IPS-20b (cell line): ENCODE measurements around the gene PIK3IP1.
"Not testable (repeated sequence)": the region's sequence is repeated elsewhere in the genome, so short reads cannot be mapped to it uniquely, and the experiment has no call there.

Experiments
- H3K27ac ChIP-seq: one replicate; pipeline ENCODE4 v1.5.1; 2013; ENCODE audit warnings: low read length
- H3K27me3 ChIP-seq: 2 replicates; pipeline ENCODE4 v1.6.1; 2013; ENCODE audit warnings: mild to moderate bottlenecking, low read length, inconsistent platforms; ENCODE audit not compliant: insufficient read depth
- H3K36me3 ChIP-seq: 2 replicates; pipeline ENCODE4 v1.6.1; 2013; ENCODE audit warnings: low read depth, mild to moderate bottlenecking, inconsistent platforms, low read length, moderate library complexity; ENCODE audit not compliant: insufficient read depth
- H3K4me1 ChIP-seq: 2 replicates; pipeline ENCODE4 v1.6.1; 2013; ENCODE audit warnings: mild to moderate bottlenecking, control low read depth, inconsistent platforms, low read length, moderate library complexity; ENCODE audit not compliant: insufficient read depth
- H3K4me3 ChIP-seq: 2 replicates; pipeline ENCODE4 v1.5.1; 2013; ENCODE audit warnings: mild to moderate bottlenecking, low read length, inconsistent platforms
- H3K9ac ChIP-seq: 2 replicates; pipeline ENCODE4 v1.6.1; 2013; ENCODE audit warnings: low read depth, mild to moderate bottlenecking, inconsistent platforms, low read length, moderate library complexity
- H3K9me3 ChIP-seq: 2 replicates; pipeline ENCODE4 v1.6.1; 2013; ENCODE audit warnings: mild to moderate bottlenecking, low read depth, low read length, inconsistent platforms; ENCODE audit not compliant: insufficient read depth

PIK3IP1 gene

DNA sequence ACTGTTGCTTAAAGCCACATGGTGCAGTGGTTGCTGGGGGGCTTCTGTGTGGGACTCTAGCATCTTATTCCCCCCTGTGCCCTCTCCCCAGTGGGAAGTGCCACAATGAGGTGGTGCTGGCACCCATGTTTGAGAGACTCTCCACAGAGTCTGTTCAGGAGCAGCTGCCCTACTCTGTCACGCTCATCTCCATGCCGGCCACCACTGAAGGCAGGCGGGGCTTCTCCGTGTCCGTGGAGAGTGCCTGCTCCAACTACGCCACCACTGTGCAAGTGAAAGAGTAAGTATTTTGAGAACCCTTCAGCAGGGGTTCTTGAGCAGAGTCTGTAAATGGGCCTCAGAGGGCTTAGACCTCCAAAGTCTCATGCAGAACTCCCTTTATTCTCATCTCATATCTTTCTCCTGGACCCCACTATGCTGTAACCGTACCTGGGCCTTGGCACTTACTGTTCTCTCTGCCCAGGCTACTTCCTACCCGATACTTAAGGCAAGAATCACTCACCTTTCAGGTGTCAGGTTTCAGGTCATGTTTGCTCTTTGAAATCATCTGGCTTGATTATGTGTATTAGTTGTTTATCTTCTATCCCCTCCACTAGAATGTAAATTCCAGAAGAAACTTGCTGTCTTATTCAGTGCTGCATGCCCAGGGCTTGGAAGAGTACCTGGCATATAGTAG is 32.4 kb downstream of the PIK3IP1 start:
- no peaks in the 10 kb centered on the region for H3K4me1 ChIP-seq

DNA sequence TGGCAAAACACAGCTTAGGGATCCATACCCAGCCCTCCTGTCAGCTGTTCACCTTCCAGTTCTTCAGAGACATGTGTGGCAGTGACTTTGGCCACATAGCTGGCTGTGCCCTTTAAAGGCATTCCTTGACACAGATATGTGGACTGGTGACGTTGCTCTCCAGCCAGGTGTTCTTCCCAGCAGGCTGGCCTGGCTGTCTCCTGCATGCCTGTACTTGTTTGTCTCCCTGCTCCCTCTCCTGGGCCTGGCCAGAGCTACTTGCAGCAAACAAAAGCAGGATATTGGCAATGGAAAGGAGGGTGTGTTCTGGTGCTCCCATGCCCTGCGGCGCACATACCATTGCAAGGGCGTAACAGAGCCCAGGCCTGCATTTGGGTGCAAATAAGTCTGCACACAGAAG is 38.3 kb downstream of the PIK3IP1 start:
- H3K9me3 ChIP-seq, result no peaks in the 10 kb centered on the region
- H3K27ac ChIP-seq, result no peak overlapping the region

More for the DNA sequence above, 32.4 kb downstream of the PIK3IP1 start:
- H3K4me3 ChIP-seq, result no peak overlapping the region
- no peaks in the 10 kb centered on the region for H3K27me3 ChIP-seq
- H3K9me3 ChIP-seq, result no peaks in the 10 kb centered on the region
- H3K9ac ChIP-seq, result no peak overlapping the region
- no peak overlapping the region for H3K27ac ChIP-seq
- H3K36me3 ChIP-seq, result peaks cover 58% of the 10 kb centered on the region

DNA sequence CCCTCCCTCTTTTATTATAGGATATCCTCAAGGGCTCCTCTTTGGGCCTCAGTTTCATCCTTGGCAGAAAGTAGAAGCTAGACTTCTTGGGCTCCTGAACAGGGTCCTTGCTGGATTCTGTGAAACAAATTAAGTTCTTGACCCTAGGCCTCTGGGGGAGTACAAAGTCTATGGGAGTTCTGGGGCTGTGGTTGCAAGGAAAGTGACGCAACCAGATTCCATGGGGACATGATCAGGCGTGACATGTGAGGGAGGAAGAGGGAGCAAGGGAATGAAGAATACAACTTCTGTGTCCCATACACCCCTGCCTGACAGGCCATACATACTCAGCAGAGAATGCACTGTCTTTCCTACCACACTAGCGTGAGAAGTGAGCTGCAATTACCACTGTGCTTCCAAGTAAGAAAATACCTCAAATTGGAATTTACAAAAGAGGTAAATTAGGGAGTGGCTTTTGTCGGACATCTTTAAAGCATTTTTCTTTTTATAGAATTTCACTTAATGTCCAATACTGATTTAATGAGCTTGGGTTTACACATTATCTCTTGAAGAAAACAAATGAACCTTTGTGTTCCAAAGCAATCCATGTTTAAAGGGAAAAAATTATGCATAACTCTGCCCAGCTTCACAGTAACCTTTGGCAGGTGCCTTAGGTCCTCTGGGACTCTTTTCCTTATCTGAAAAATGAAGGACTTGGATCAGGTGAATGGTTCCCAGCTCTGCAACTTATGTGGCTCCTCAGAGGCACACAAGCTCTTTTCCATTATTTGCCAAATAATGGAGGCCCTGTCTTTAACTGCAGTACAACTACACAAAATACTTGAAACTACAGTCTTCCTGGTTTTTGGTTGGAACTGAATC is 41.3 kb downstream of the PIK3IP1 start:
- Histone ChIP-seq H3K9me3 (no peaks in the 10 kb centered on the region), H3K4me3 (no peak overlapping the region), H3K27ac (no peak overlapping the region), H3K4me1 (peaks cover 14% of the 10 kb centered on the region), H3K27me3 (no peaks in the 10 kb centered on the region), H3K36me3 (no peaks in the 10 kb centered on the region), H3K9ac (no peak overlapping the region)

More for the DNA sequence above, 38.3 kb downstream of the PIK3IP1 start:
- H3K4me1 ChIP-seq, result no peaks in the 10 kb centered on the region; the same call in 1 of the 2 replicates
- peaks cover 14% of the 10 kb centered on the region for H3K36me3 ChIP-seq
- no peaks in the 10 kb centered on the region for H3K27me3 ChIP-seq
- H3K4me3 ChIP-seq, result no peak overlapping the region
- no peak overlapping the region for H3K9ac ChIP-seq

DNA sequence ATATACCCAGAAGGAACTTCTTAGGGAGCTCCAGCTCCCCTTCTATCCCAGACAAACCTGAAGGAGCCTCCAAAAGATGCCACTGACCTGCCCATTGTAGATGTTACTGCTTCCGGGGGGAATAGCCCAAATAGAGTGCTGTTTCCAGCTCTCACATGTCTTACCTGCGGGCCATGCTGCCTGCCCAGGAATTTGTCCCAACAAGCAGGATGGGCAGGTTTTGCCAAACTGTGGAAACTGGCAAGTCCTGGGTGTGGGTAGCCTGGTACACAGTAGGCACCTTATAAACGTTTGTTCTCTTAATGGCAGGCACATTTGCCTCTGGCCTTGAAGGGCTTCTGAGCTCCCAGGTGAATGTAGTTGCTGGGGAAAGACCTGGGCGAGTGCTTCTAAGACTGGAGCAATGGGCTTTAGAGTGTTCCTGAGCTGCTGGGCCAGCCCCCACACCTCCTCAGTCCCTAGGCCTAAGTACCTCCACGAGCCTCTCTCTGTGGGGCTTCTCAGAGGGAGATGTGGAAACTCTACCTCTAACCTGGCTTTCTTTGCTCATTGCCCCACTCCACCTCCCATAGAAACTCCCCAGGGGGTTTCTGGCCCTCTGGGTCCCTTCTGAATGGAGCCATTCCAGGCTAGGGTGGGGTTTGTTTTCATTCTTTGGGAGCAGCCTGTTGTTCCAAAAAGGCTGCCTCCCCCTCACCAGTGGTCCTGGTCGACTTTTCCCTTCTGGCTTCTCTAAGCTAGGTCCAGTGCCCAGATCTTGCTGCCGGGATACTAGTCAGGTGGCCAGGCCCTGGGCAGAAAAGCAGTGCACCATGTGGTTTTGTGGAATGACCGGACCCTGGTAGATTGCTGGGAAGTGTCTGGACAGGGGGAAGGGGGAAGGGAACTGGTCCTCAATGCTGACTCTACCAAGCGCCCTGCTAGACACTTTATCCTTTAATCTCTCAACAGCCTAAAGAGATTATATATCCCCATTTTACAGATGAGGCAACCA is 43.0 kb downstream of the PIK3IP1 start:
- Histone ChIP-seq H3K4me1 (peaks cover 20% of the 10 kb centered on the region), H3K27me3 (no peaks in the 10 kb centered on the region), H3K9ac (no peak overlapping the region), H3K9me3 (no peaks in the 10 kb centered on the region), H3K4me3 (no peak overlapping the region), H3K36me3 (peaks cover 4% of the 10 kb centered on the region; the same call in 1 of the 2 replicates), H3K27ac (no peak overlapping the region)

DNA sequence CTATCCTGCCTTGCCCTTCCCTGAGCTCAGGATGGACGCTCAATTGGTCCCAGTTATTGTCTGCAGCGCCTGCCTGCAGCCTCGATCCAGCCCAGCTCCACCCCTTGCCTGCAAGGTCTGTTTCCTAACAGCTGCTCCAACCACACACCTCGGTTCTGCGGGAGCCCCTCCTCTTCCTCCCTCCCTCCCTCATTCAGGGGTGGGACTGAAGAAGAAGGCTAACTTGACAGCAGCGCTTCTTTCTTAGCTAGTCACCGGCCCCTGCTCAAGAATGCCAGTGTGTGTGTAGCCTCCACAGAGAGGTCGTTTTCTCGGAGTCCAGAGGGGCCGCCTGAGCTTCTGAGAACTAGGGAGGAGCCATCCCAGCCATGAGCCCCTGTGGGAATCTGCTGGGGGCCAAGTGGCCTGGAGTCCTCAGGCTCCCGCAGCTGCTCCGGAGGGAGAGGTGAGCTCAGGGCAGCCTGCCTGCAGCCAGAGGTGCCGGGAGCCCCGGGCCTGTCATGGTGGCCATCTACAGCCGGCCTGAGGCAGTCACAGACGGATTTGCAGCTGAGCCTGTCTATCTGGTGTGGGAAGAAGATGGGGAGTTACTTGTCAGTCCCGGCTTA is 44.0 kb downstream of the PIK3IP1 start:
- Histone ChIP-seq H3K9me3 (no peaks in the 10 kb centered on the region), H3K9ac (peak overlapping the region; percentile 69; the same call in 1 of the 2 replicates), H3K27ac (peak overlapping the region; percentile 64), H3K4me3 (peak overlapping the region; percentile 59; the same call in 1 of the 2 replicates), H3K27me3 (no peaks in the 10 kb centered on the region), H3K4me1 (peaks cover 26% of the 10 kb centered on the region), H3K36me3 (peaks cover 4% of the 10 kb centered on the region; the same call in 1 of the 2 replicates)

DNA sequence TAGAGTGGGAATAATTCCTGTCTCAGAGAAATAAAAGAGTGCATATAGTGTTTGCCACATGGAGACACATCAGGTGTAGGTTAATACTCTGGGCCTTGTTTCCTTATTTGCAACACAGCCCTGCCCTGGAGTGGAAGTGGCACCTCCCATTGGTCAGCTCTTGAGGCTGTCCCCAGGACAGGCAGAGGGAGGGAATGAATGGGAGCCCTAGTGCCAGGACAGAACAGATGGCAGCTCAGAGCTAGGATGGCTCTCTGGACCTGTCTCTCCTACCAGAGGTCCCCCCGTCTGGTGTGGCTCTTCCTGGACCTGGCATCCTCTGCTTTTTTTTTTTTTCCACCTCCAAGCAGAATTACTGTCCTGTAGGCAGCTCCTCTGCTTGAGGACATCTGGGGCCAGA is 44.6 kb downstream of the PIK3IP1 start:
- Histone ChIP-seq H3K9me3 (no peaks in the 10 kb centered on the region), H3K9ac (peak overlapping the region; percentile 69; the same call in 1 of the 2 replicates), H3K4me1 (peaks cover 26% of the 10 kb centered on the region), H3K27ac (peak overlapping the region; percentile 64), H3K4me3 (peak overlapping the region; percentile 59; the same call in 1 of the 2 replicates), H3K36me3 (peaks cover 4% of the 10 kb centered on the region; the same call in 1 of the 2 replicates), H3K27me3 (no peaks in the 10 kb centered on the region)

DNA sequence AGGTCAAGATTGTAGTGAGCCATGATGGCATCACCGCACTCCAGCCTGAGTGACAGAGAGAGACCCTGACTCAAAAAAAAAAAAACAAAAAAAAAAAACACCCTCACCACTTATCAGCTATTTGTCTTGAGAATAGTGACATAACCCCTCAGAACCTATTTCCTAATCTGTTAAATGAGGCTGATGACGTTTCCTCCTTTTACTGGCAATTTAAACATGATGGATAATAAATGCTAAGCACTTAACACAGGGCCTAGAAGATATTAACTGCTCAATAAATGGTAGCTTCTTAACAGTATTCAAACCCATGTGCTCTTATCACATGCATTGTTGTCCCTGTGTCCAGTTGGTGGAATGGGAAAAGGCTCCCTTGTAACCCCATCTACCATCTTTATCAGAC is 45.6 kb downstream of the PIK3IP1 start:
- peaks cover 26% of the 10 kb centered on the region for H3K4me1 ChIP-seq
- H3K9ac ChIP-seq, result no peak overlapping the region
- no peak overlapping the region for H3K27ac ChIP-seq
- H3K27me3 ChIP-seq, result no peaks in the 10 kb centered on the region
- peaks cover 9% of the 10 kb centered on the region; the same call in 1 of the 2 replicates for H3K36me3 ChIP-seq
- no peaks in the 10 kb centered on the region for H3K9me3 ChIP-seq
- H3K4me3 ChIP-seq, result no peak overlapping the region

DNA sequence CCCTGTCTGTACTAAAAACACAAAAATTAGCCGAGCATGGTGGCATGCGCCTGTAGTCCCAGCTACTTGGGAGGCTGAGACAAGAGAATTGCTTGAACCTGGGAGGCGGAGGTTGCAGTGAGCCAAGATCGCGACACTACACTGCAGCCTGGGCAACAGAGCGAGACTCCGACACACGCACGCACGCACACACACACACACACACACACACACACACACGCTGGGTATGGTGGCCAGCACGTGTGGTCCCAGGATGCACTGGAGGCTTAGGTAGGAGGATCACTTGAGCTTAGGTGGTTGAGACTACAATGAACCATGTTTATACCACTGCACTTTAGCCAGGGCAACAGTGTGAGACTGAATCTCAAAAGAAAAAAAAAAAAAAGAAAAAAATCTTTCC is 46.3 kb downstream of the PIK3IP1 start:
- H3K27me3 ChIP-seq, H3K27ac ChIP-seq, H3K9ac ChIP-seq, H3K9me3 ChIP-seq, H3K4me3 ChIP-seq: not testable (repeated sequence)
- Histone ChIP-seq H3K36me3 (peaks cover 13% of the 10 kb centered on the region; the same call in 1 of the 2 replicates), H3K4me1 (peaks cover 28% of the 10 kb centered on the region)

DNA sequence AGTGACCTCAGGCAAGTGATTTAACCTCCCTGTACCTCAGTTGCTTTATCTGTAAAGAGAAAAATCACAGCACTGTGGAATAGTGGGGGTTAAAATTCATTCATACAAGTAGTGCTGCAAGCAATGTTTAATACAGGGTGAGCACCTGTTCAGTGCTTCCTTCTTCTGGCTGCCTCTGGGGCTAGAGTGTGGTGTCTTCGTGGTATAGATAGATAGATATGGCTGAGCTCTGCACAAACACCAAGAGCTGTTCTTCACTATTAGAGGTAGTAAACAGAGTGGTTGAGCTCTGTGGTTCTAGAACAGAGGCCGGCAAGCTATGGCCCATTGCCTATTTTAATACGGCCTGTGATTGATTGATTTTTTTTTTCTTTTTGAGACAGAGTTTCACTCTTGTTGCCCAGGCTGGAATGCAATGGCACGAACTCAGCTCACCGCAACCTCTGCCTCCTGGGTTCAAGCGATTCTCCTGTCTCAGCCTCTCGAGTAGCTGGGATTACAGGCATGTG is 47.3 kb downstream of the PIK3IP1 start:
- 0 out of 2 replicates have a peak overlapping the region, but pooled peaks have one; percentile 35 for H3K9ac ChIP-seq
- no peak overlapping the region for H3K4me3 ChIP-seq
- H3K27me3 ChIP-seq, result no peaks in the 10 kb centered on the region
- H3K9me3 ChIP-seq, result no peaks in the 10 kb centered on the region
- H3K27ac ChIP-seq, result no peak overlapping the region
- peaks cover 13% of the 10 kb centered on the region; the same call in 1 of the 2 replicates for H3K36me3 ChIP-seq
- peaks cover 31% of the 10 kb centered on the region for H3K4me1 ChIP-seq

DNA sequence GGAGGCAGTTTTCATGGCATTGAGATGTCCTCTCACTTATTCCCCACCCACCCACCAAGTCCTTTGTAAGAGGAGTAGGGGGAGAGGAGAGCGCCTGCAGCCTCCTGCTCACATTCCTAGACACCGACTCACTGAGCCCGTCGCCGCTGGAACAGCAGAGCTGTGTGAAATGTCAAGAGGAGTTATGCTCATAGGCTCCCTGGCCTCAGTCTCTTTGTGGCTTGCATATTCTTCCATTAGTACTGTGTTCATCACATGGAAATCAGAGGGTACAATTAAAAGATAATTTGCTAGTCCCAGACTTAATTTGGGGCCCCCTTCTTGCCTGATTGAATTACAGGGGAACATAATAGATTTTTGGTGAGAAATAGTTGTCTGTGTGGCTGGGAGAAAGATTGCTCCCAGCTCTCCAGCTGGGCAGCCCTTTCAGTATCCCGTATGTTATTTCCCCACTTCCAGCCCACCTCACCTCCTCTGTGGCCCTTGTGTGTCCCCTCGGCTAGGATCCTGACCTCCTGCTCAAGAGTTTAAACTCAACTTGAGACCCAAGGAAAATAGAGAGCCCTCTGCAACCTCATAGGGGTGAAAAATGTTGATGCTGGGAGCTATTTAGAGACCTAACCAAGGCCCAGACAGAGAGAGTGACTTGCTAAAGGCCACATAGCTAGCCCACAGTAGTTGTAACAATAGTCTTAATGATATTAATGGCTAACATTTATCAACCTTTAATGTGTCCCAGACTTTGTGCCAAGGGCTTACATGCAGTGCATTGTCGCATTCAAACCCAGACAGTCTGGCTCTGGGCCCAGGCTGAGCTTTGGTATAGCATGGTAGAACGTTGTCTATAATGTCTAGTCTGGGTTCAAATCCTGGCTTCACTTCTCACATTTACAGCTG is 48.0 kb downstream of the PIK3IP1 start:
- H3K27me3 ChIP-seq, result no peaks in the 10 kb centered on the region
- H3K9me3 ChIP-seq, result no peaks in the 10 kb centered on the region
- no peak overlapping the region for H3K27ac ChIP-seq
- H3K4me1 ChIP-seq, result peaks cover 31% of the 10 kb centered on the region
- H3K4me3 ChIP-seq, result no peak overlapping the region
- H3K9ac ChIP-seq, result 0 out of 2 replicates have a peak overlapping the region, but pooled peaks have one; percentile 35
- peaks cover 13% of the 10 kb centered on the region; the same call in 1 of the 2 replicates for H3K36me3 ChIP-seq
